K562 (cell line): ENCODE measurements around the gene NRXN3. TPM values are rescaled to one million over a fixed set of nuclear protein-coding genes. Genes with fewer than 3 reads are reported as not detected.

Experiments
- ATAC-seq: fragments of 200-7000 bp; cut with Tn5 transposase; 3 replicates; pipeline ENCODE4 v1.9.1; 2020; ENCODE audit warnings: moderate library complexity
- BruUV-seq: library from RNA; stranded (reverse); fragments of 400-500 nt; replicated peaks from 2 replicates; lab custom pipeline; 2021; lab: Mats Ljungman, UMichigan
- CTCF ChIA-PET: fragments of 300-600 bp; formaldehyde crosslinking; extraction: SDS; loops from one replicate; lab custom pipeline; 2021; ENCODE audit warnings: low intra/inter-chr PET ratio; lab: Yijun Ruan, JAX
- POLR2A ChIA-PET: fragments of 300-600, 350-650 bp; sonication (Branson Sonifier 250); formaldehyde crosslinking; extraction: SDS; loops from one replicate; lab custom pipeline; 2021; ENCODE audit warnings: antibody characterized with exemption, inconsistent platforms; lab: Yijun Ruan, JAX
- DNase-seq, 4 experiments: peaks; one replicate each; pipeline versions ENCODE4 v3.0.0 to v3.0.0-alpha.2; 2011 to 2018; ENCODE audit warnings: low spot score in 3 of 4, mixed read lengths in 3 of 4; ENCODE audit errors: extremely low read depth in 1 of 4
- FAIRE-seq: peaks from 2 replicates; lab custom pipeline; 2011; peaks lifted over from hg19 to GRCh38; lab: Jason Lieb, UNC
- H2AFZ ChIP-seq: 2 replicates; pipeline ENCODE4 v1.6.0; 2011; ENCODE audit warnings: low read depth, low read length, control low read depth, inconsistent platforms
- H3K27ac ChIP-seq: fragments of 200-600 bp; 3 replicates; pipeline ENCODE4 v1.8.0; 2011; ENCODE audit warnings: low read depth, mild to moderate bottlenecking, control low read depth, inconsistent platforms, low read length, moderate library complexity, mixed read lengths; ENCODE audit errors: extremely low read depth
- H3K27me3 ChIP-seq, 2 experiments: fragments of 300-600 bp in 1 of 2; 2 replicates in 1 of 2; 3 replicates in 1 of 2; pipeline versions ENCODE4 v1.6.0 to v1.8.0; 2011; ENCODE audit warnings: inconsistent platforms in 2 of 2, low read length in 2 of 2, mild to moderate bottlenecking in 1 of 2, mixed read lengths in 1 of 2, moderate library complexity in 1 of 2; ENCODE audit not compliant: control insufficient read depth in 2 of 2, insufficient read depth in 2 of 2
- H3K36me3 ChIP-seq: fragments of 300-600 bp; 3 replicates; pipeline ENCODE4 v1.8.0; 2011; ENCODE audit warnings: mild to moderate bottlenecking, low read length, inconsistent platforms; ENCODE audit not compliant: control insufficient read depth, insufficient read depth
- H3K4me1 ChIP-seq, 2 experiments: fragments of 200-600 bp in 1 of 2; replicated peaks in 1 of 2; 2 replicates in 1 of 2; 3 replicates in 1 of 2; pipeline versions ENCODE4 v1.5.1 to v1.8.0; 2011; ENCODE audit warnings: inconsistent platforms in 2 of 2, low read length in 2 of 2, mild to moderate bottlenecking in 1 of 2, mixed read lengths in 1 of 2, moderate library complexity in 1 of 2; ENCODE audit not compliant: control insufficient read depth in 2 of 2, insufficient read depth in 2 of 2
- H3K4me2 ChIP-seq: 2 replicates; pipeline ENCODE4 v1.6.1; 2011; ENCODE audit warnings: low read length, control low read depth, inconsistent platforms, mixed read lengths; ENCODE audit not compliant: insufficient read depth
- H3K4me3 ChIP-seq: fragments of 200-600 bp; sonication (generic), shearing (Covaris generic); 2 replicates; pipeline ENCODE4 v1.5.1; 2016; ENCODE audit warnings: control low read depth, inconsistent platforms
- H3K79me2 ChIP-seq: fragments of 200-600 bp; 3 replicates; pipeline ENCODE4 v1.8.0; 2011; ENCODE audit warnings: low read length, inconsistent platforms; ENCODE audit not compliant: control insufficient read depth, insufficient read depth
- H3K9ac ChIP-seq, 2 experiments: 2 replicates each; pipeline versions ENCODE4 v1.6.0 to v1.6.1; 2011; ENCODE audit warnings: low read depth in 2 of 2, low read length in 2 of 2, control low read depth in 1 of 2, inconsistent platforms in 1 of 2, mild to moderate bottlenecking in 1 of 2, mixed read lengths in 1 of 2; ENCODE audit not compliant: insufficient read depth in 1 of 2
- H3K9me1 ChIP-seq: one replicate; pipeline ENCODE4 v1.6.0; 2011; ENCODE audit warnings: inconsistent platforms, mild to moderate bottlenecking, low read length, moderate library complexity; ENCODE audit not compliant: control insufficient read depth, insufficient read depth
- H3K9me3 ChIP-seq: replicated peaks from 2 replicates; pipeline ENCODE4 v1.5.1; 2011; ENCODE audit warnings: low read depth, low read length, inconsistent platforms; ENCODE audit not compliant: control insufficient read depth, insufficient read depth
- H4K20me1 ChIP-seq: replicated peaks from 2 replicates; pipeline ENCODE4 v1.6.1; 2011; ENCODE audit warnings: low read length, inconsistent platforms, mixed read lengths; ENCODE audit not compliant: control insufficient read depth, insufficient read depth
- DLX4 ChIP-seq: fragments of 250-450 bp; sonication (Bioruptor Pico); IDR thresholded peaks from 2 replicates; pipeline ENCODE4 v1.6.1; 2021; ENCODE audit warnings: mild to moderate bottlenecking
- MNT ChIP-seq, 2 experiments: fragments of 450-650 bp; conservative IDR thresholded peaks; 2 replicates each; pipeline ENCODE4 v1.6.1; 2017; ENCODE audit warnings: mild to moderate bottlenecking in 2 of 2, moderate library complexity in 2 of 2
- MXI1 ChIP-seq: IDR thresholded peaks from 2 replicates; pipeline ENCODE4 v1.6.1; 2011; ENCODE audit warnings: low read depth, mild to moderate bottlenecking, improper control_type of control experiment, low read length
- NCOA1 ChIP-seq: fragments of 450-650 bp; IDR thresholded peaks from 2 replicates; pipeline ENCODE4 v1.6.1; 2016; ENCODE audit warnings: low read depth
- NCOA2 ChIP-seq, 2 experiments: fragments of 450-650 bp; IDR thresholded peaks; 2 replicates each; pipeline ENCODE4 v1.6.1; 2018; ENCODE audit warnings: mild to moderate bottlenecking in 2 of 2, moderate library complexity in 1 of 2; ENCODE audit not compliant: partially characterized antibody in 2 of 2
- NFRKB ChIP-seq: fragments of 450-650 bp; IDR thresholded peaks from 2 replicates; pipeline ENCODE4 v1.6.1; 2016; ENCODE audit warnings: low read depth
- RERE ChIP-seq: sonication (generic); formaldehyde crosslinking; IDR thresholded peaks from 2 replicates; pipeline ENCODE4 v1.8.0; 2023; ENCODE audit warnings: missing genetic modification reagents, mild to moderate bottlenecking, borderline replicate concordance
- SRF ChIP-seq, 2 experiments: fragments of 250-450, 450-650 bp in 1 of 2; sonication (Bioruptor Pico) in 1 of 2; sonication (generic) in 1 of 2; formaldehyde crosslinking; IDR thresholded peaks; 2 replicates each; pipeline versions ENCODE4 v1.5.0 to v1.5.1; 2020 to 2022; ENCODE audit warnings: mild to moderate bottlenecking in 1 of 2, missing genetic modification reagents in 1 of 2
- TEAD4 ChIP-seq, 2 experiments: sonication (generic) in 1 of 2; formaldehyde crosslinking in 1 of 2; IDR thresholded peaks; 2 replicates each; pipeline versions ENCODE4 v1.6.1 to v1.8.0; 2012 to 2022; ENCODE audit warnings: borderline replicate concordance in 1 of 2, inconsistent platforms in 1 of 2, low read length in 1 of 2, mild to moderate bottlenecking in 1 of 2, missing genetic modification reagents in 1 of 2
- ZNF3 ChIP-seq: fragments of 250-450 bp; sonication (Bioruptor Pico); IDR thresholded peaks from 2 replicates; pipeline ENCODE4 v1.5.0; 2021; ENCODE audit warnings: mild to moderate bottlenecking, moderate library complexity
- ZNF785 ChIP-seq: fragments of 250-450 bp; sonication (Bioruptor Pico); IDR thresholded peaks from 2 replicates; pipeline ENCODE4 v1.4.0; 2020; ENCODE audit warnings: mild to moderate bottlenecking
- WGBS: fragments of 100-300 bp; shearing (Covaris generic); methylation state at CpG from one replicate; pipeline ENCODE4 v1.1.6; 2016; ENCODE audit warnings: low coverage, mixed read lengths; ENCODE audit not compliant: insufficient coverage; ENCODE audit errors: missing lambda C conversion rate; 5-methylcytosine and 5-hydroxymethylcytosine counted together
- in situ Hi-C: fragments of 300-500 bp; cut with MboI; formaldehyde crosslinking; loops from 4 replicates; pipeline ENCODE4 v1.15.0; 2018; ENCODE audit warnings: inconsistent platforms, mixed read lengths
- intact Hi-C: fragments of 100-400 bp; cut with micrococcal nuclease; formaldehyde crosslinking; loops from 2 replicates; pipeline ENCODE4 v1.14.2; 2022
- polyA plus RNA-seq, 8 experiments: library from polyadenylated mRNA; depleted of rRNA in 4 of 8; stranded (reverse) in 5 of 8; unstranded in 3 of 8; fragments of >200 nt; fragmentation: Nextera tagmentation in 2 of 8; fragmentation: Illumina TruSeq in 1 of 8; extraction: Ambion mirVana in 2 of 8; extraction: Trizol in 1 of 8; gene quantifications; 2 replicates each; pipeline versions ENCODE4 v1.2.1 to v1.2.3, GENCODE V29; 2011 to 2014; ENCODE audit warnings: inconsistent platforms in 1 of 8, missing spikeins in 1 of 8
- total RNA-seq, 7 experiments: library from RNA; depleted of rRNA in 6 of 7; stranded (reverse); fragments of >200 nt in 6 of 7; fragmentation: Illumina TruSeq in 2 of 7; extraction: Trizol in 2 of 7; gene quantifications; 2 replicates each; pipeline versions ENCODE4 v1.2.1 to v1.2.3, GENCODE V29; 2011 to 2021; ENCODE audit warnings: low replicate concordance in 1 of 7

Gene NRXN3
- total and polyA plus RNA-seq, 9 of the 15 experiments (the other 6 are each of a cell fraction or from before 2014, with no cell fraction given) = 0.09 TPM; not detected in 8

- no TSS peak for BruUV-seq
- Histone ChIP-seq H3K9me1 (no peaks in the 10 kb centered on the region), H3K9ac (no peak overlapping the region), H3K9me3 (no peaks in the 10 kb centered on the region), H3K4me2 (no peak overlapping the region), H4K20me1 (no peaks in the 10 kb centered on the region), H3K27ac (no peak overlapping the region), H3K27me3 (no peaks in the 10 kb centered on the region), H2AFZ (no peak overlapping the region), H3K36me3 (no peaks in the 10 kb centered on the region), H3K4me1 (no peaks in the 10 kb centered on the region), H3K4me3 (no peak overlapping the region), H3K79me2 (no peaks in the 10 kb centered on the region)
- ChIA-PET POLR2A (no interaction called here), CTCF (no interaction called here)
- DNase-seq (no peak), FAIRE-seq (no peak), ATAC-seq (no peak)
- TF ChIP-seq MNT (conservative IDR thresholded peaks at IDR 0.05) = no peak
- TF ChIP-seq ZNF785 (CRISPR knock-in tag) = no peak
- no peak for TF ChIP-seq ZNF3 (CRISPR knock-in tag)
- no peak for TF ChIP-seq SRF (CRISPR knock-in tag; IDR thresholded peaks at IDR 0.05)
- TF ChIP-seq NCOA2 (IDR thresholded peaks at IDR 0.05; ENCODE audit: partially characterized antibody in 2 of 2) = no peak
- no peak for TF ChIP-seq MXI1
- no peak for TF ChIP-seq NFRKB
- TF ChIP-seq RERE = no peak
- no peak for TF ChIP-seq TEAD4 (IDR thresholded peaks at IDR 0.05; ENCODE audit: low read length)
- no peak for TF ChIP-seq TEAD4 (CRISPR knock-in tag; IDR thresholded peaks at IDR 0.05; ENCODE audit: borderline replicate concordance)
- no peak for TF ChIP-seq NCOA1
- no peak for TF ChIP-seq DLX4
- in situ Hi-C loops (no loop called here), intact Hi-C loops (no loop called here)
- 10% methylated on average over 1 of the region's 1 CpG for WGBS
Observed at GRCh38 chr14:78872837-78873236, 702.7 kb downstream of the NRXN3 start.
